GM19467 (cell line): ENCODE results near the gene CCDC92B.
"Not testable (repeated sequence)": the region's sequence is repeated elsewhere in the genome, so short reads cannot be mapped to it uniquely, and the experiment has no call there.

Source experiments
- ATAC-seq: cut with Tn5 transposase; IDR thresholded peaks from one replicate; pipeline ENCODE4 v1.9.1; 2021; ENCODE audit warnings: mild to moderate bottlenecking, moderate library complexity; ENCODE audit not compliant: unreplicated experiment

CCDC92B gene

GRCh38 chr17:2704890-2705248 lies 44.6 kb downstream of the CCDC92B start:
- ATAC-seq, result no peak

- ATAC-seq, result no peak
Observed at GRCh38 chr17:2704031-2704889, 45.2 kb downstream of the CCDC92B start.

GRCh38 chr17:2703606-2704005 lies 45.8 kb downstream of the CCDC92B start:
- no peak for ATAC-seq

GRCh38 chr17:2703181-2703580 lies 46.3 kb downstream of the CCDC92B start:
- no peak for ATAC-seq

- no peak for ATAC-seq
Observed at GRCh38 chr17:2701996-2702741, 47.3 kb downstream of the CCDC92B start.

GRCh38 chr17:2701161-2701995 lies 48.1 kb downstream of the CCDC92B start:
- ATAC-seq, result no peak

- ATAC-seq, result no peak
Observed at GRCh38 chr17:2700491-2701141, 48.8 kb downstream of the CCDC92B start.

GRCh38 chr17:2700030-2700490 lies 49.4 kb downstream of the CCDC92B start:
- no peak for ATAC-seq

- not testable (repeated sequence) for ATAC-seq
Observed at GRCh38 chr17:2699216-2699805, 50.1 kb downstream of the CCDC92B start.

- no peak for ATAC-seq
Observed at GRCh38 chr17:2697611-2698162, 51.8 kb downstream of the CCDC92B start.

- ATAC-seq, result no peak
Observed at GRCh38 chr17:2695961-2696760, 53.3 kb downstream of the CCDC92B start.

GRCh38 chr17:2695243-2695960 lies 54.0 kb downstream of the CCDC92B start:
- ATAC-seq, result no peak

GRCh38 chr17:2694381-2695242 lies 54.8 kb downstream of the CCDC92B start:
- no peak for ATAC-seq

GRCh38 chr17:2693561-2694380 lies 55.7 kb downstream of the CCDC92B start:
- no peak for ATAC-seq

GRCh38 chr17:2692781-2693135 lies 56.7 kb downstream of the CCDC92B start:
- no peak for ATAC-seq

- ATAC-seq, result no peak
Observed at GRCh38 chr17:2691965-2692780, 57.3 kb downstream of the CCDC92B start.
